K562 (cell line): ENCODE data around the gene NHS. TPM values are rescaled to one million over a fixed set of nuclear protein-coding genes. Genes with fewer than 3 reads are reported as not detected.

Experiments used
- ATAC-seq: fragments of 200-7000 bp; cut with Tn5 transposase; 3 replicates; pipeline ENCODE4 v1.9.1; 2020; ENCODE audit warnings: moderate library complexity
- BruUV-seq: library from RNA; stranded (reverse); fragments of 400-500 nt; replicated peaks from 2 replicates; lab custom pipeline; 2021; lab: Mats Ljungman, UMichigan
- CTCF ChIA-PET: fragments of 300-600 bp; formaldehyde crosslinking; extraction: SDS; loops from one replicate; lab custom pipeline; 2021; ENCODE audit warnings: low intra/inter-chr PET ratio; lab: Yijun Ruan, JAX
- POLR2A ChIA-PET: fragments of 300-600, 350-650 bp; sonication (Branson Sonifier 250); formaldehyde crosslinking; extraction: SDS; loops from one replicate; lab custom pipeline; 2021; ENCODE audit warnings: antibody characterized with exemption, inconsistent platforms; lab: Yijun Ruan, JAX
- DNase-seq, 4 experiments: peaks; one replicate each; pipeline versions ENCODE4 v3.0.0 to v3.0.0-alpha.2; 2011 to 2018; ENCODE audit warnings: low spot score in 3 of 4, mixed read lengths in 3 of 4; ENCODE audit errors: extremely low read depth in 1 of 4
- FAIRE-seq: peaks from 2 replicates; lab custom pipeline; 2011; peaks lifted over from hg19 to GRCh38; lab: Jason Lieb, UNC
- H2AFZ ChIP-seq: 2 replicates; pipeline ENCODE4 v1.6.0; 2011; ENCODE audit warnings: low read depth, low read length, control low read depth, inconsistent platforms
- H3K27ac ChIP-seq: fragments of 200-600 bp; 3 replicates; pipeline ENCODE4 v1.8.0; 2011; ENCODE audit warnings: low read depth, mild to moderate bottlenecking, control low read depth, inconsistent platforms, low read length, moderate library complexity, mixed read lengths; ENCODE audit errors: extremely low read depth
- H3K27me3 ChIP-seq, 2 experiments: fragments of 300-600 bp in 1 of 2; 2 replicates in 1 of 2; 3 replicates in 1 of 2; pipeline versions ENCODE4 v1.6.0 to v1.8.0; 2011; ENCODE audit warnings: inconsistent platforms in 2 of 2, low read length in 2 of 2, mild to moderate bottlenecking in 1 of 2, mixed read lengths in 1 of 2, moderate library complexity in 1 of 2; ENCODE audit not compliant: control insufficient read depth in 2 of 2, insufficient read depth in 2 of 2
- H3K36me3 ChIP-seq: fragments of 300-600 bp; 3 replicates; pipeline ENCODE4 v1.8.0; 2011; ENCODE audit warnings: mild to moderate bottlenecking, low read length, inconsistent platforms; ENCODE audit not compliant: control insufficient read depth, insufficient read depth
- H3K4me1 ChIP-seq, 2 experiments: fragments of 200-600 bp in 1 of 2; replicated peaks in 1 of 2; 2 replicates in 1 of 2; 3 replicates in 1 of 2; pipeline versions ENCODE4 v1.5.1 to v1.8.0; 2011; ENCODE audit warnings: inconsistent platforms in 2 of 2, low read length in 2 of 2, mild to moderate bottlenecking in 1 of 2, mixed read lengths in 1 of 2, moderate library complexity in 1 of 2; ENCODE audit not compliant: control insufficient read depth in 2 of 2, insufficient read depth in 2 of 2
- H3K4me2 ChIP-seq: 2 replicates; pipeline ENCODE4 v1.6.1; 2011; ENCODE audit warnings: low read length, control low read depth, inconsistent platforms, mixed read lengths; ENCODE audit not compliant: insufficient read depth
- H3K4me3 ChIP-seq: fragments of 200-600 bp; sonication (generic), shearing (Covaris generic); 2 replicates; pipeline ENCODE4 v1.5.1; 2016; ENCODE audit warnings: control low read depth, inconsistent platforms
- H3K79me2 ChIP-seq: fragments of 200-600 bp; 3 replicates; pipeline ENCODE4 v1.8.0; 2011; ENCODE audit warnings: low read length, inconsistent platforms; ENCODE audit not compliant: control insufficient read depth, insufficient read depth
- H3K9ac ChIP-seq, 2 experiments: 2 replicates each; pipeline versions ENCODE4 v1.6.0 to v1.6.1; 2011; ENCODE audit warnings: low read depth in 2 of 2, low read length in 2 of 2, control low read depth in 1 of 2, inconsistent platforms in 1 of 2, mild to moderate bottlenecking in 1 of 2, mixed read lengths in 1 of 2; ENCODE audit not compliant: insufficient read depth in 1 of 2
- H3K9me1 ChIP-seq: one replicate; pipeline ENCODE4 v1.6.0; 2011; ENCODE audit warnings: inconsistent platforms, mild to moderate bottlenecking, low read length, moderate library complexity; ENCODE audit not compliant: control insufficient read depth, insufficient read depth
- H3K9me3 ChIP-seq: replicated peaks from 2 replicates; pipeline ENCODE4 v1.5.1; 2011; ENCODE audit warnings: low read depth, low read length, inconsistent platforms; ENCODE audit not compliant: control insufficient read depth, insufficient read depth
- H4K20me1 ChIP-seq: replicated peaks from 2 replicates; pipeline ENCODE4 v1.6.1; 2011; ENCODE audit warnings: low read length, inconsistent platforms, mixed read lengths; ENCODE audit not compliant: control insufficient read depth, insufficient read depth
- GABPA ChIP-seq: fragments of 200-800 bp; sonication (Bioruptor generic); conservative IDR thresholded peaks from 2 replicates; pipeline ENCODE4 v1.6.1; 2016; ENCODE audit warnings: low read depth, missing genetic modification characterization, missing compliant biosample characterization
- NR4A1 ChIP-seq, 2 experiments: fragments of 250-450 bp in 1 of 2; fragments of 450-650 bp in 1 of 2; sonication (Bioruptor Pico) in 1 of 2; IDR thresholded peaks; 2 replicates each; pipeline versions ENCODE4 v1.4.0 to v1.6.1; 2016 to 2020; ENCODE audit warnings: mild to moderate bottlenecking in 2 of 2, missing compliant biosample characterization in 1 of 2, missing genetic modification characterization in 1 of 2, moderate library complexity in 1 of 2
- RAD21 ChIP-seq, 2 experiments: fragments of 250-450 bp in 1 of 2; fragments of 450-650 bp in 1 of 2; sonication (Bioruptor Pico) in 1 of 2; formaldehyde crosslinking in 1 of 2; IDR thresholded peaks in 1 of 2; conservative IDR thresholded peaks in 1 of 2; 2 replicates each; pipeline versions ENCODE4 v1.4.0 to v1.8.0; 2020 to 2022; ENCODE audit warnings: mild to moderate bottlenecking in 2 of 2, moderate library complexity in 1 of 2
- RFX1 ChIP-seq: fragments of 450-650 bp; IDR thresholded peaks from 2 replicates; pipeline ENCODE4 v1.6.1; 2016; ENCODE audit warnings: mild to moderate bottlenecking, moderate library complexity
- SMARCB1 ChIP-seq: IDR thresholded peaks from 2 replicates; pipeline ENCODE4 v1.6.1; 2011; ENCODE audit warnings: improper control_type of control experiment, low read depth; ENCODE audit not compliant: insufficient read length
- ZKSCAN8 ChIP-seq: fragments of 200-800 bp; sonication (Bioruptor generic); IDR thresholded peaks from 2 replicates; pipeline ENCODE4 v1.6.1; 2016; ENCODE audit warnings: missing genetic modification characterization, missing compliant biosample characterization
- ZNF507 ChIP-seq: conservative IDR thresholded peaks from 2 replicates; pipeline ENCODE4 v1.6.1; 2017; ENCODE audit warnings: missing genetic modification characterization, missing compliant biosample characterization
- WGBS: fragments of 100-300 bp; shearing (Covaris generic); methylation state at CpG from one replicate; pipeline ENCODE4 v1.1.6; 2016; ENCODE audit warnings: low coverage, mixed read lengths; ENCODE audit not compliant: insufficient coverage; ENCODE audit errors: missing lambda C conversion rate; 5-methylcytosine and 5-hydroxymethylcytosine counted together
- in situ Hi-C: fragments of 300-500 bp; cut with MboI; formaldehyde crosslinking; loops from 4 replicates; pipeline ENCODE4 v1.15.0; 2018; ENCODE audit warnings: inconsistent platforms, mixed read lengths
- intact Hi-C: fragments of 100-400 bp; cut with micrococcal nuclease; formaldehyde crosslinking; loops from 2 replicates; pipeline ENCODE4 v1.14.2; 2022
- polyA plus RNA-seq, 8 experiments: library from polyadenylated mRNA; depleted of rRNA in 4 of 8; stranded (reverse) in 5 of 8; unstranded in 3 of 8; fragments of >200 nt; fragmentation: Nextera tagmentation in 2 of 8; fragmentation: Illumina TruSeq in 1 of 8; extraction: Ambion mirVana in 2 of 8; extraction: Trizol in 1 of 8; gene quantifications; 2 replicates each; pipeline versions ENCODE4 v1.2.1 to v1.2.3, GENCODE V29; 2011 to 2014; ENCODE audit warnings: inconsistent platforms in 1 of 8, missing spikeins in 1 of 8
- total RNA-seq, 7 experiments: library from RNA; depleted of rRNA in 6 of 7; stranded (reverse); fragments of >200 nt in 6 of 7; fragmentation: Illumina TruSeq in 2 of 7; extraction: Trizol in 2 of 7; gene quantifications; 2 replicates each; pipeline versions ENCODE4 v1.2.1 to v1.2.3, GENCODE V29; 2011 to 2021; ENCODE audit warnings: low replicate concordance in 1 of 7
- TF ChIP-seq, protein P1 (sequence below): fragments of 450-650 bp; formaldehyde crosslinking; IDR thresholded peaks from 2 replicates; pipeline ENCODE4 v1.4.0; 2020; ENCODE audit warnings: mild to moderate bottlenecking
- TF ChIP-seq, protein P2 (sequence below), 2 experiments: fragments of 450-650 bp; IDR thresholded peaks; 2 replicates each; pipeline ENCODE4 v1.6.1; 2016; ENCODE audit warnings: mild to moderate bottlenecking in 2 of 2, borderline replicate concordance in 1 of 2, low read depth in 1 of 2, moderate library complexity in 1 of 2
- TF ChIP-seq, protein P3 (sequence below): fragments of 250-450 bp; sonication (Bioruptor Pico); IDR thresholded peaks from 2 replicates; pipeline ENCODE4 v1.8.0; 2021; ENCODE audit warnings: mild to moderate bottlenecking, moderate library complexity

NHS gene
- total and polyA plus RNA-seq, 9 of the 15 experiments (the other 6 are each of a cell fraction or from before 2014, with no cell fraction given) = 0.02 TPM; not detected in 8

DNA sequence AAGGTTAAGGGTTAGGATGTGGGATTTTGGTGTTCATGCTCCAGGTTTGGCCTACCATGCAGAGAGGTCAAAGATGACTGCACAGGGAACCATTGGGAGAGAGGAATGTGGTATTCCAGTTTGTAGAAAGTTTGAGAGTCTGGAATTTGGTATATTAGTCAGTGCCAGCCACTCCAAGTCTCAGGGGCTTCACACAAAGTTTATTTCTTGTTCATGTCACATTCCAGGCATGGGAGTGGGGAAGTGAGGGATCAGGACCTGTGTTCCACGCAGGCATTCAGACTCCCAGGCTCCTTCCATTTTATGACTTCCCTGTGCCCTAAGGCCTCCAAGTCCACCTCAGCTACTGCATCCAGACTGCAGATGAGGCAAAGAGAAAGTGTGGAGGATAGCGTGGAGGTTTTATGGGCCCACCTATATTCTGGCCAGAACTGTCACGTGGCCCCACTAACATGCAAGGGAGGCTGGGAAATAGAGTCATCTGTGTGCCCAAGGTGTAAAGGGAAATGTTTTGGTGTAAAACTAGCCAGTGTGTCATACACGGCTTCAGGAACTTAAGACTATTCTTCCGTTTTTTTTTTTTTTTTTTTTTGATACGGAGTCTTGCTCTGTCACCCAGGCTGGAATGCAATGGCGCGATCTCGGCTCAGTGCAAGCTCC lies 221.7 kb downstream of the NHS start:
- Histone ChIP-seq H3K9me1 (no peaks in the 10 kb centered on the region), H4K20me1 (no peaks in the 10 kb centered on the region), H3K4me2 (no peak overlapping the region), H3K27ac (no peak overlapping the region), H3K9me3 (no peaks in the 10 kb centered on the region), H3K36me3 (no peaks in the 10 kb centered on the region), H3K4me1 (no peaks in the 10 kb centered on the region), H3K4me3 (no peak overlapping the region), H3K79me2 (no peaks in the 10 kb centered on the region), H3K27me3 (no peaks in the 10 kb centered on the region), H3K9ac (no peak overlapping the region), H2AFZ (no peak overlapping the region)
- no peak for DNase-seq
- intact Hi-C loops (no loop called here), in situ Hi-C loops (no loop called here)
- WGBS = 3% methylated on average over 4 of the region's 9 CpGs
- no peak for ATAC-seq
- ChIA-PET CTCF (no interaction called here), POLR2A (no interaction called here)
- FAIRE-seq = no peak
- no TSS peak for BruUV-seq
- TF ChIP-seq RFX1 (no peak), GABPA (no peak), RAD21 (CRISPR knock-in tag; conservative IDR thresholded peaks at IDR 0.05 in 1 of 2, IDR thresholded peaks at IDR 0.05 in 1 of 2) (no peak), ZNF507 (tag) (no peak), NR4A1 (CRISPR knock-in tag; IDR thresholded peaks at IDR 0.05) (no peak), NR4A1 (tag; IDR thresholded peaks at IDR 0.05) (no peak), SMARCB1 (no peak), ZKSCAN8 (CRISPR knock-in tag) (no peak)
- TF ChIP-seq, protein P1, sequence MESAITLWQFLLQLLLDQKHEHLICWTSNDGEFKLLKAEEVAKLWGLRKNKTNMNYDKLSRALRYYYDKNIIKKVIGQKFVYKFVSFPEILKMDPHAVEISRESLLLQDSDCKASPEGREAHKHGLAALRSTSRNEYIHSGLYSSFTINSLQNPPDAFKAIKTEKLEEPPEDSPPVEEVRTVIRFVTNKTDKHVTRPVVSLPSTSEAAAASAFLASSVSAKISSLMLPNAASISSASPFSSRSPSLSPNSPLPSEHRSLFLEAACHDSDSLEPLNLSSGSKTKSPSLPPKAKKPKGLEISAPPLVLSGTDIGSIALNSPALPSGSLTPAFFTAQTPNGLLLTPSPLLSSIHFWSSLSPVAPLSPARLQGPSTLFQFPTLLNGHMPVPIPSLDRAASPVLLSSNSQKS = no peak
- TF ChIP-seq, protein P2, sequence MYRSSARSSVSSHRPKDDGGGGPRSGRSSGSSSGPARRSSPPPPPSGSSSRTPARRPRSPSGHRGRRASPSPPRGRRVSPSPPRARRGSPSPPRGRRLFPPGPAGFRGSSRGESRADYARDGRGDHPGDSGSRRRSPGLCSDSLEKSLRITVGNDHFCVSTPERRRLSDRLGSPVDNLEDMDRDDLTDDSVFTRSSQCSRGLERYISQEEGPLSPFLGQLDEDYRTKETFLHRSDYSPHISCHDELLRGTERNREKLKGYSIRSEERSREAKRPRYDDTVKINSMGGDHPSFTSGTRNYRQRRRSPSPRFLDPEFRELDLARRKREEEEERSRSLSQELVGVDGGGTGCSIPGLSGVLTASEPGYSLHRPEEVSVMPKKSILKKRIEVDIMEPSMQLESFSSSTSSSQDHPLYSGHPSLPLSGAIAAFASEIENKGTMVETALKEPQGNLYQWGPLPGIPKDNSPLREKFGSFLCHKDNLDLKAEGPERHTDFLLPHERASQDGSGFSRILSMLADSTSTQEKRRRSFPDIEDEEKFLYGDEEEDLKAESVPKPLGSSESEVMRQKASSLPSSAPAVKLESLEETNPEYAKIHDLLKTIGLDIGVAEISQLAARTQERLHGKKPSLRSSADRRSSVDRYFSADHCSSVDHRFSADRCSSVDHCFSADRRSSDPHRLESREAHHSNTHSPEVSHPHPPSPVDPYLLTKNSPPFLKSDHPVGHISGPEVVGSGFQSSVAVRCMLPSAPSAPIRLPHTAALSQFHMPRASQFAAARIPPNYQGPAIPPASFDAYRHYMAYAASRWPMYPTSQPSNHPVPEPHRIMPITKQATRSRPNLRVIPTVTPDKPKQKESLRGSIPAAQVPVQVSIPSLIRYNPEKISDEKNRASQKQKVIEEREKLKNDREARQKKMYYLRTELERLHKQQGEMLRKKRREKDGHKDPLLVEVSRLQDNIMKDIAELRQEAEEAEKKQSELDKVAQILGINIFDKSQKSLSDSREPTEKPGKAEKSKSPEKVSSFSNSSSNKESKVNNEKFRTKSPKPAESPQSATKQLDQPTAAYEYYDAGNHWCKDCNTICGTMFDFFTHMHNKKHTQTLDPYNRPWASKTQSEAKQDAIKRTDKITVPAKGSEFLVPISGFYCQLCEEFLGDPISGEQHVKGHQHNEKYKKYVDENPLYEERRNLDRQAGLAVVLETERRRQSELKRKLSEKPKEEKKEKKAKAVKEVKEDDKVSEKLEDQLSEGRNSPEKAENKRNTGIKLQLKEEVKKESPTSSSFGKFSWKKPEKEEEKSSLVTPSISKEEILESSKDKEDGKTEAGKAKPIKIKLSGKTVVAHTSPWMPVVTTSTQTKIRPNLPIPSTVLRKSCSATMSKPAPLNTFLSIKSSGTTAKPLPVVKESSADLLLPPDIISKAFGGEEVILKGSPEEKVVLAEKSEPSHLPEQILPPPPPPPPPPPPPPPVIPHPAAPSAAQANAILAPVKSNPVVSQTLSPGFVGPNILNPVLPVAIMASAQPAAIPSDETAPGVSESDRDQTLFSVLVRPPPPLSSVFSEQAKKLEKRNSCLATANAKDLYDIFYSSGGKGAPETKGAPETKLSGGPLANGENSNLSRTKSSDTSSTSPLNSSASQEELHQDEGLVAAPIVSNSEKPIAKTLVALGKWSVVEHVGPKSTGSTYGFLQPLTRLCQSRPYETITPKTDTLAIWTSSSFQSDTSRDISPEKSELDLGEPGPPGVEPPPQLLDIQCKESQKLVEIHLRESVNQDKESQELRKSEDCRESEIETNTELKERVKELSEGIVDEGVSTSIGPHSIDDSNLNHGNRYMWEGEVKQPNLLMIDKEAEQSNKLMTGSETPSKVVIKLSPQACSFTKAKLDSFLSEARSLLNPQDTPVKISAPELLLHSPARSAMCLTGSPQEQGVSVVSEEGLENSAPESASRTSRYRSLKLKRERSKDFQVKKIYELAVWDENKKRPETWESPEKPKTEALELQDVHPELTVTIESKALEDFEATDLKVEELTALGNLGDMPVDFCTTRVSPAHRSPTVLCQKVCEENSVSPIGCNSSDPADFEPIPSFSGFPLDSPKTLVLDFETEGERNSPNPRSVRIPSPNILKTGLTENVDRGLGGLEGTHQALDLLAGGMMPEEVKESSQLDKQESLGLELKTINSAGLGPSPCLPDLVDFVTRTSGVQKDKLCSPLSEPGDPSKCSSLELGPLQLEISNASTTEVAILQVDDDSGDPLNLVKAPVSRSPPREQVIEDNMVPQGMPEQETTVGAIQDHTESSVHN (IDR thresholded peaks at IDR 0.05; ENCODE audit: borderline replicate concordance in 1 of 2, low read depth in 1 of 2) = no peak
- TF ChIP-seq, protein P3, sequence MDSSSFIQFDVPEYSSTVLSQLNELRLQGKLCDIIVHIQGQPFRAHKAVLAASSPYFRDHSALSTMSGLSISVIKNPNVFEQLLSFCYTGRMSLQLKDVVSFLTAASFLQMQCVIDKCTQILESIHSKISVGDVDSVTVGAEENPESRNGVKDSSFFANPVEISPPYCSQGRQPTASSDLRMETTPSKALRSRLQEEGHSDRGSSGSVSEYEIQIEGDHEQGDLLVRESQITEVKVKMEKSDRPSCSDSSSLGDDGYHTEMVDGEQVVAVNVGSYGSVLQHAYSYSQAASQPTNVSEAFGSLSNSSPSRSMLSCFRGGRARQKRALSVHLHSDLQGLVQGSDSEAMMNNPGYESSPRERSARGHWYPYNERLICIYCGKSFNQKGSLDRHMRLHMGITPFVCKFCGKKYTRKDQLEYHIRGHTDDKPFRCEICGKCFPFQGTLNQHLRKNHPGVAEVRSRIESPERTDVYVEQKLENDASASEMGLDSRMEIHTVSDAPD = no peak
